ENCODE data around the gene RBM44.

RBM44 gene

GRCh38 chr2:237815637-237816036 lies 17.1 kb downstream of the RBM44 start:
- TF ChIP-seq CTCF (IDR thresholded peaks at IDR 0.05; ENCODE audit: low read depth, low read length), result no peak
- H3K4me3 ChIP-seq (replicated peaks in 1 of 2; ENCODE audit: low read depth in 2 of 2, low read length in 2 of 2), result no peak overlapping the region
- DNase-seq (ENCODE audit: low read depth in 2 of 2), result no peak

- TF ChIP-seq CTCF (IDR thresholded peaks at IDR 0.05; ENCODE audit: low read depth, low read length), result no peak
- no peak for DNase-seq (ENCODE audit: low read depth in 2 of 2)
- H3K4me3 ChIP-seq (replicated peaks in 1 of 2; ENCODE audit: low read depth in 2 of 2, low read length in 2 of 2), result no peak overlapping the region
Measured at GRCh38 chr2:237816531-237816930, 18.0 kb downstream of the RBM44 start.

- no peak overlapping the region for H3K4me3 ChIP-seq (replicated peaks in 1 of 2; ENCODE audit: low read depth in 2 of 2, low read length in 2 of 2)
- TF ChIP-seq CTCF (IDR thresholded peaks at IDR 0.05; ENCODE audit: low read depth, low read length), result no peak
Measured at GRCh38 chr2:237818066-237818473, 19.5 kb downstream of the RBM44 start.

GRCh38 chr2:237819231-237819630 lies 20.7 kb downstream of the RBM44 start:
- DNase-seq (ENCODE audit: low read depth in 2 of 2), result peak in 1 of 2 donors; percentile 16
- H3K4me3 ChIP-seq (replicated peaks in 1 of 2; ENCODE audit: low read depth in 2 of 2, low read length in 2 of 2), result no peak overlapping the region
- TF ChIP-seq CTCF (IDR thresholded peaks at IDR 0.05; ENCODE audit: low read depth, low read length), result no peak

More at GRCh38 chr2:237818066-237818473, 19.5 kb downstream of the RBM44 start:
- peak; percentile 46 to 73 for DNase-seq (ENCODE audit: low read depth in 2 of 2)

GRCh38 chr2:237820421-237820820 lies 21.8 kb downstream of the RBM44 start:
- no peak for DNase-seq (ENCODE audit: low read depth in 2 of 2)
- no peak overlapping the region for H3K4me3 ChIP-seq (replicated peaks in 1 of 2; ENCODE audit: low read depth in 2 of 2, low read length in 2 of 2)
- no peak for TF ChIP-seq CTCF (IDR thresholded peaks at IDR 0.05; ENCODE audit: low read depth, low read length)

- no peak for DNase-seq (ENCODE audit: low read depth in 2 of 2)
- no peak overlapping the region for H3K4me3 ChIP-seq (replicated peaks in 1 of 2; ENCODE audit: low read depth in 2 of 2, low read length in 2 of 2)
- TF ChIP-seq CTCF (IDR thresholded peaks at IDR 0.05; ENCODE audit: low read depth, low read length), result no peak
Measured at GRCh38 chr2:237823544-237823943, 25.0 kb downstream of the RBM44 start.

- H3K4me3 ChIP-seq (replicated peaks in 1 of 2; ENCODE audit: low read depth in 2 of 2, low read length in 2 of 2), result no peak overlapping the region
- no peak for DNase-seq (ENCODE audit: low read depth in 2 of 2)
- no peak for TF ChIP-seq CTCF (IDR thresholded peaks at IDR 0.05; ENCODE audit: low read depth, low read length)
Measured at GRCh38 chr2:237824085-237824484, 25.5 kb downstream of the RBM44 start.

All from cardiac fibroblast (primary cell).